Measurements from ENCODE around the gene LEMD2. TPM values are rescaled to one million over a fixed set of nuclear protein-coding genes. Genes with fewer than 3 reads are reported as not detected.

LEMD2 gene
- total and polyA plus RNA-seq, 9 of the 15 experiments (the other 6 are each of a cell fraction or from before 2014, with no cell fraction given), result 0.32 to 46.3 (median 30.8) TPM

GRCh38 chr6:33766921-33767907 lies 21.7 kb downstream of the LEMD2 start:
- DNase-seq (ENCODE audit: extremely low read depth in 1 of 4, low spot score in 3 of 4) (no peak), FAIRE-seq (no peak), ATAC-seq (no peak)
- in situ Hi-C loops (cut with MboI) (no loop called here), intact Hi-C loops (cut with micrococcal nuclease) (no loop called here)
- CTCF ChIA-PET (ENCODE audit: low intra/inter-chr PET ratio), result interaction anchor here (2.2 kb wide), 1 partner anchor 387 kb away, joined by 10 read pairs; no protein-coding TSS in a partner anchor
- no peak overlapping the region for H3K27ac ChIP-seq (ENCODE audit: extremely low read depth, low read depth, low read length)
- no TSS peak for BruUV-seq (replicated peaks)
- no peak overlapping the region for H3K9ac ChIP-seq (ENCODE audit: insufficient read depth in 1 of 2, low read depth in 2 of 2, low read length in 2 of 2)
- H3K27me3 ChIP-seq (ENCODE audit: control insufficient read depth in 2 of 2, insufficient read depth in 2 of 2, low read length in 2 of 2), result peaks cover 28 to 73% of the 10 kb centered on the region in 2 experiments
- H2AFZ ChIP-seq (ENCODE audit: low read depth, low read length), result no peak overlapping the region
- H3K4me3 ChIP-seq, result no peak overlapping the region
- no peaks in the 10 kb centered on the region for H3K79me2 ChIP-seq (ENCODE audit: control insufficient read depth, insufficient read depth, low read length)
- no peak overlapping the region for H3K4me2 ChIP-seq (ENCODE audit: insufficient read depth, low read length)
- H3K9me3 ChIP-seq (replicated peaks; ENCODE audit: control insufficient read depth, insufficient read depth, low read depth, low read length), result no peaks in the 10 kb centered on the region
- no peaks in the 10 kb centered on the region for H3K9me1 ChIP-seq (ENCODE audit: control insufficient read depth, insufficient read depth, low read length)
- POLR2A ChIA-PET, result interaction anchor here (0.6 to 1.9 kb wide), 4 partner anchors 9 to 245 kb away, joined by 3 to 11 read pairs (median 4); no protein-coding TSS in a partner anchor
- peaks cover 1% of the 10 kb centered on the region; the same call in 1 of the 3 replicates for H3K36me3 ChIP-seq (ENCODE audit: control insufficient read depth, insufficient read depth, low read length)
- H3K4me1 ChIP-seq (replicated peaks in 1 of 2; ENCODE audit: control insufficient read depth in 2 of 2, insufficient read depth in 2 of 2, low read length in 2 of 2), result peaks cover 3 to 16% of the 10 kb centered on the region in 2 experiments; a peak in 3 of 5 replicates
- H4K20me1 ChIP-seq (replicated peaks; ENCODE audit: control insufficient read depth, insufficient read depth, low read length), result peaks cover 29% of the 10 kb centered on the region
- 2% methylated on average over 11 of the region's 11 CpGs for WGBS (ENCODE audit: insufficient coverage, low coverage, missing lambda C conversion rate)
- TF ChIP-seq HMGXB4 (CRISPR knock-in tag; IDR thresholded peaks at IDR 0.05) (no peak), FOXP4 (CRISPR knock-in tag; IDR thresholded peaks at IDR 0.05; ENCODE audit: borderline replicate concordance) (no peak), SPI1 (IDR thresholded peaks at IDR 0.05; ENCODE audit: borderline replicate concordance, low read depth, low read length) (no peak), TFAP4 (CRISPR knock-in tag; IDR thresholded peaks at IDR 0.05; ENCODE audit: borderline replicate concordance) (no peak), ZNF280A (IDR thresholded peaks at IDR 0.05; ENCODE audit: low read depth, partially characterized antibody) (no peak), CEBPZ (IDR thresholded peaks at IDR 0.05; ENCODE audit: borderline replicate concordance, low read depth, low read length) (no peak)

Measured in K562 (cell line).